Epithelial cell of esophagus (primary cell): ENCODE data around the gene WDR82.

ENCODE experiments used
- DNase-seq: peaks from one replicate; pipeline ENCODE4 v3.0.0; 2010; ENCODE audit warnings: low read depth
- H3K4me3 ChIP-seq: 2 replicates; pipeline ENCODE4 v1.5.1; 2011; ENCODE audit warnings: mild to moderate bottlenecking, low read length, control low read depth
- CTCF ChIP-seq: IDR thresholded peaks from 2 replicates; pipeline ENCODE4 v1.5.1; 2011; ENCODE audit warnings: low read depth, mild to moderate bottlenecking, low read length, control low read depth, inconsistent platforms; ENCODE audit not compliant: insufficient read depth; ENCODE audit errors: missing control alignments

The WDR82 gene

GRCh38 chr3:52225452-52226228 lies 52.8 kb downstream of the WDR82 start, which contains the start of gene TLR9:
Gene TLR9, minus strand, starts transcription at chr3:52225645. Its CDS starts 116 bp downstream, at chr3:52225529.
- DNase-seq: no peak
- no peak within 1 kb of the TSS for H3K4me3 ChIP-seq
- TF ChIP-seq CTCF: no peak

- TF ChIP-seq CTCF: no peak
- no peak overlapping the region for H3K4me3 ChIP-seq
- DNase-seq: no peak
Measured at GRCh38 chr3:52223449-52224408, 54.7 kb downstream of the WDR82 start.

GRCh38 chr3:52222319-52223221 lies 55.9 kb downstream of the WDR82 start:
- no peak overlapping the region for H3K4me3 ChIP-seq
- no peak for TF ChIP-seq CTCF
- DNase-seq: no peak

- no peak overlapping the region for H3K4me3 ChIP-seq
- no peak for TF ChIP-seq CTCF
- DNase-seq: no peak
Measured at GRCh38 chr3:52221563-52222318, 56.7 kb downstream of the WDR82 start.

GRCh38 chr3:52221141-52221562 lies 57.3 kb downstream of the WDR82 start:
- no peak for TF ChIP-seq CTCF

More at GRCh38 chr3:52221141-52221562, 57.3 kb downstream of the WDR82 start:
- no peak overlapping the region for H3K4me3 ChIP-seq
- DNase-seq: no peak
